Ovary (tissue), 9 donors: Measurements from ENCODE around the gene CENPP. TPM values are rescaled to one million over a fixed set of nuclear protein-coding genes. Genes with fewer than 3 reads are reported as not detected.
"Not testable (repeated sequence)": the region's sequence is repeated elsewhere in the genome, so short reads cannot be mapped to it uniquely, and the experiment has no call there.

Experiments used
- DNase-seq, 5 donors: peaks; one replicate each; pipeline ENCODE4 v3.0.0-alpha.2; 2019 to 2020
- H3K27ac ChIP-seq, 2 donors: fragments of 200-600 bp; one replicate each; pipeline versions ENCODE4 v1.5.1 to v1.8.0; 2019 to 2022
- H3K27me3 ChIP-seq: fragments of 200-600 bp; one replicate; pipeline ENCODE4 v1.8.0; 2022
- H3K36me3 ChIP-seq: fragments of 200-600 bp; sonication (generic); one replicate; pipeline ENCODE4 v1.5.1; 2019
- H3K4me1 ChIP-seq: one replicate; pipeline ENCODE4 v1.8.1; 2013; ENCODE audit warnings: mild to moderate bottlenecking, moderate library complexity; ENCODE audit not compliant: insufficient read depth
- H3K4me3 ChIP-seq: fragments of 200-600 bp; sonication (generic); one replicate; pipeline ENCODE4 v1.5.1; 2017
- H3K9me3 ChIP-seq, 2 donors: fragments of 200-600 bp in 1 of 2; sonication (generic) in 1 of 2; one replicate each; pipeline versions ENCODE4 v1.5.1 to v1.8.1; 2013 to 2019; ENCODE audit warnings: mild to moderate bottlenecking in 1 of 2, moderate library complexity in 1 of 2
- CTCF ChIP-seq, 3 donors: fragments of 450-650 bp in 2 of 3; fragments of 200-600 bp in 1 of 3; IDR thresholded peaks; one replicate each; pipeline versions ENCODE4 v1.5.1 to v1.8.0; 2016 to 2022; ENCODE audit warnings: antibody characterized with exemption in 3 of 3, mild to moderate bottlenecking in 1 of 3
- EP300 ChIP-seq: sonication (generic); formaldehyde crosslinking; IDR thresholded peaks from one replicate; pipeline ENCODE4 v1.6.1; 2017; ENCODE audit warnings: antibody characterized with exemption
- POLR2A ChIP-seq: fragments of 450-650 bp; IDR thresholded peaks from one replicate; pipeline ENCODE4 v1.6.1; 2017; ENCODE audit warnings: antibody characterized with exemption, mild to moderate bottlenecking, moderate library complexity
- WGBS, 3 donors: extraction: QIAGEN DNeasy Blood & Tissue Kit in 1 of 3; methylation state at CpG; one replicate each; pipeline versions ENCODE4 v1.1.5 to v1.1.7; 2013 to 2017; 5-methylcytosine and 5-hydroxymethylcytosine counted together
- intact Hi-C, 4 donors: fragments of 100-400 bp; cut with DNase I; formaldehyde crosslinking; loops; one replicate each; pipeline versions ENCODE4 v1.11.0 to v1.15.1; 2022 to 2023
- polyA plus RNA-seq, 2 donors: library from polyadenylated mRNA; stranded (reverse); fragments of 200-250 nt in 1 of 2; fragments of 350-450 nt in 1 of 2; fragmentation: Illumina TruSeq in 1 of 2; extraction: RNeasy Lipid Tissue Mini Kit (QIAGEN cat#74804) in 1 of 2; gene quantifications; one replicate each; pipeline ENCODE4 v1.2.3, GENCODE V29; 2013 to 2014
- total RNA-seq, 7 donors: library from RNA; depleted of rRNA in 2 of 7; stranded (reverse); fragments of >200 nt in 2 of 7; fragmentation: NEBNext Ultra II Directional in 3 of 7; extraction: Animal tissue kit (Norgen Biotek cat#: 25700) in 3 of 7; gene quantifications; one replicate each; pipeline versions ENCODE4 v1.1.0 to v1.2.4, GENCODE V29; 2016 to 2023
- donor health status: DM: no; HTN: no; CAD: no; lungs with moderate emphysema.
- donor health status: DM: no; HTN: no; CAD: no.
- donor health status: Bipolar disorder and iron deficiency.
- donor health status: DM: yes; HTN: yes; CAD: no.
- donor health status: DM: no; HTN: no; CAD: no.
- donor health status: DM: yes; HTN: yes; CAD: no.

Gene CENPP
- total and polyA plus RNA-seq, 9 donors: 1.4 to 9.5 (median 5.8) TPM

- peak in 1 of 5 donors; percentile 38 for DNase-seq
- Histone ChIP-seq H3K9me3 (no peaks in the 10 kb centered on the region), H3K4me1 (peaks cover 39% of the 10 kb centered on the region), H3K27me3 (no peaks in the 10 kb centered on the region), H3K36me3 (no peaks in the 10 kb centered on the region), H3K4me3 (no peak overlapping the region), H3K27ac (peak overlapping the region; percentile 58 to 73)
- intact Hi-C loops: no loop called here
- TF ChIP-seq POLR2A: no peak
- no peak for TF ChIP-seq CTCF (IDR thresholded peaks at IDR 0.05)
- no peak for TF ChIP-seq EP300
- WGBS, 3 donors: 65 to 72% (median 69%) methylated on average over 5 of the region's 5 CpGs
Measured at GRCh38 chr9:92620845-92621244, 295.1 kb downstream of the CENPP start.

- H3K9me3 ChIP-seq, H3K36me3 ChIP-seq, H3K27me3 ChIP-seq, H3K4me3 ChIP-seq, H3K27ac ChIP-seq, intact Hi-C loops: not testable (repeated sequence)
- 93 to 100% (median 98%) methylated on average over 3 of the region's 3 CpGs for WGBS, 3 donors
- DNase-seq: peak in 1 of 5 donors; percentile 15
- H3K4me1 ChIP-seq: peaks cover 21% of the 10 kb centered on the region
Measured at GRCh38 chr9:92623936-92624335, 298.2 kb downstream of the CENPP start.

GRCh38 chr9:92626484-92626883, 300.7 kb downstream of the CENPP start:
- H3K4me1 ChIP-seq: peaks cover 4% of the 10 kb centered on the region
- H3K9me3 ChIP-seq: no peaks in the 10 kb centered on the region
- no peaks in the 10 kb centered on the region for H3K27me3 ChIP-seq
- DNase-seq: no peak
- H3K27ac ChIP-seq: no peak overlapping the region
- no peak overlapping the region for H3K4me3 ChIP-seq
- intact Hi-C loops: no loop called here
- no peaks in the 10 kb centered on the region for H3K36me3 ChIP-seq
- no peak for TF ChIP-seq EP300
- no peak for TF ChIP-seq CTCF (IDR thresholded peaks at IDR 0.05)
- TF ChIP-seq POLR2A: no peak

GRCh38 chr9:92627651-92628050, 301.9 kb downstream of the CENPP start:
- intact Hi-C loops: no loop called here
- no peaks in the 10 kb centered on the region for H3K27me3 ChIP-seq
- no peaks in the 10 kb centered on the region for H3K36me3 ChIP-seq
- H3K9me3 ChIP-seq: no peaks in the 10 kb centered on the region
- no peak for DNase-seq
- H3K4me1 ChIP-seq: peaks cover 2% of the 10 kb centered on the region
- 72 to 88% (median 82%) methylated on average over 5 of the region's 5 CpGs for WGBS, 3 donors
- H3K27ac ChIP-seq: no peak overlapping the region
- no peak overlapping the region for H3K4me3 ChIP-seq
- no peak for TF ChIP-seq CTCF (IDR thresholded peaks at IDR 0.05)
- no peak for TF ChIP-seq EP300
- TF ChIP-seq POLR2A: no peak

GRCh38 chr9:92631452-92632343, 305.9 kb downstream of the CENPP start:
- Histone ChIP-seq H3K27me3 (no peaks in the 10 kb centered on the region), H3K9me3 (no peaks in the 10 kb centered on the region), H3K36me3 (no peaks in the 10 kb centered on the region), H3K4me3 (no peak overlapping the region), H3K4me1 (peaks cover 5% of the 10 kb centered on the region), H3K27ac (no peak overlapping the region)
- intact Hi-C loops: loop anchor here (5.0 to 10.0 kb wide), 5 partner anchors 187 to 497 kb away; no protein-coding TSS in a partner anchor
- peak in 2 of 5 donors; percentile 10 to 12 for DNase-seq
- TF ChIP-seq POLR2A (no peak), EP300 (no peak), CTCF (IDR thresholded peaks at IDR 0.05) (no peak)
- WGBS, 3 donors: 77 to 81% (median 79%) methylated on average over 13 of the region's 13 CpGs
